ENCODE data around the gene ATF6B. TPM values are rescaled to one million over a fixed set of nuclear protein-coding genes. Genes with fewer than 3 reads are reported as not detected.
A peak's percentile ranks its signal among the peaks of the same experiment; 100 is the strongest.

The ATF6B gene
- 10 to 100 TPM; 54.5 to 60.3 TPM for total RNA-seq
- 67.3 TPM for polyA plus RNA-seq (2013, experiment 1 of 2)
- polyA plus RNA-seq (2013, experiment 2 of 2) = 61.1 TPM
- long read RNA-seq, experiment 1, partial matches to known transcripts = 2 of 11 reads
- long read RNA-seq, experiment 1, other reads (novel, unspliced or antisense) = 4 of 11 reads
- long read RNA-seq, experiment 2, transcript ATF6B-210 (18 exons, 2,620 nt) = major isoform, 6 of 19 reads
- long read RNA-seq, experiment 2, partial matches to known transcripts = 4 of 19 reads
- long read RNA-seq, experiment 2, other reads (novel, unspliced or antisense) = 4 of 19 reads
- long read RNA-seq, experiment 3, transcript ATF6B-216 (8 exons, 1,176 nt) = major isoform, 11 of 28 reads
- long read RNA-seq, experiment 3, partial matches to known transcripts = 11 of 28 reads
- long read RNA-seq, experiment 3, other reads (novel, unspliced or antisense) = 2 of 28 reads
- long read RNA-seq, experiment 4, partial matches to known transcripts = 4 of 18 reads
- long read RNA-seq, experiment 4, other reads (novel, unspliced or antisense) = 4 of 18 reads

DNA sequence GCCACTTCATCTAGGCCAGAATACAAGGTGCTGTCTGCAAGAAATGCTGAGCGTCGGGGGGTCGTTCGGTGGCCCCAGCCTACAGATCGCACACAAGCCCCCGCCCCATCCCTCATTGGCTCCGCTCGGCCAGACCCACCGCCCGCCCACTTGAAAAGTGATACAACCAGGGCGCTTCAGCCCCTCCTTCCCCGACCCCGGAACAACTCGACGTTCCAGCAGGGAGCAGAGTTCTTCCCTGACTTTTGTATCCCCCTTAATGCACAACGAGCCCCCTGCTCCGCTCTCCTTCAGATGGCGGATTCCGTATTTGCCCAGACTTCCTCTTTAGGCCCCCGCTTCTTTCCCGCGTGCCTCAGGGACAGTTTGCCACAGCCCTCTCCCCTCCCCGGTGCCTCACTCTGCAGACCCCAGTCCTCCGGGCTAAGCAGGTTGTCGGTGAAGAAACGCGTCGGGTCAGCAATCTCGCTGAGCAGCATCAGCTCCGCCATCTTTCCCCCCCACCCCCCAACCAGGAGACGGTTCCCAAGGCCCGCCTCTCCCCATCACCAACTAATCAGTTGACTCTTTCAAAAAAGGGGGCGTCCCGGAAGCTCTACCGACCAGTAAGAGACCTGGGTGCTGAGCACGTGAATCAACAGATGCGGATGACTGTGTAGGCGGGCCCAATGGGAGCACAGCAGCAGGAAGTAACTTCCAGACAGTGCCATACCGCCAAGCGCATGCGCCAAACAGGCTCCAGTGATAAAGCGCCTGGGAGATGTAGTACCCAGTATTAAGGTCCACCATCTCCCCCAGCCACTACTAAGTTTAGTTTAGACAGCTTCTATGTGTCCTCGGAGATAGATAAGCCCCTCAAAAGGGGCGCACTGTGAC lies at the start of gene ATF6B:
Gene ATF6B (minus strand): TSS at position 530 of the 876 bp plus-strand sequence. CDS start 39 bp downstream, at position 491.
- Mint-ChIP-seq H3K27ac (peak within 1 kb of the TSS; percentile 99), H3K4me3 (peak within 1 kb of the TSS; percentile 99), H3K27me3 (ENCODE audit: insufficient read depth) (peaks cover 2% of the 10 kb centered on the region), H3K4me1 (peaks cover 21% of the 10 kb centered on the region), H3K36me3 (ENCODE audit: low read depth) (peaks cover 23% of the 10 kb centered on the region), H3K9me3 (no peaks in the 10 kb centered on the region)
- Histone ChIP-seq H3K9me3 (ENCODE audit: control insufficient read depth, low read length) (no peaks in the 10 kb centered on the region), H3K9ac (ENCODE audit: extremely low read depth, low read length, poor library complexity, severe bottlenecking) (peak within 1 kb of the TSS; percentile 87), H3K36me3 (ENCODE audit: control insufficient read depth, insufficient read depth, low read length) (peaks cover 25% of the 10 kb centered on the region), H3K27ac (ENCODE audit: low read depth, low read length) (peak within 1 kb of the TSS; percentile 92), H3K4me3 (ENCODE audit: low read length) (peak within 1 kb of the TSS; percentile 85), H3K27me3 (ENCODE audit: control insufficient read depth, insufficient read depth, low read length, poor library complexity, severe bottlenecking) (no peaks in the 10 kb centered on the region), H3K4me1 (ENCODE audit: control insufficient read depth, insufficient read depth, low read length) (peaks cover 9% of the 10 kb centered on the region)
- 0 to 1% methylated on average over 26 to 44 of the region's 44 CpGs for WGBS, 2 experiments (ENCODE audit: insufficient coverage in 1 of 2, insufficient read length in 1 of 2)
- TF ChIP-seq, protein P1, sequence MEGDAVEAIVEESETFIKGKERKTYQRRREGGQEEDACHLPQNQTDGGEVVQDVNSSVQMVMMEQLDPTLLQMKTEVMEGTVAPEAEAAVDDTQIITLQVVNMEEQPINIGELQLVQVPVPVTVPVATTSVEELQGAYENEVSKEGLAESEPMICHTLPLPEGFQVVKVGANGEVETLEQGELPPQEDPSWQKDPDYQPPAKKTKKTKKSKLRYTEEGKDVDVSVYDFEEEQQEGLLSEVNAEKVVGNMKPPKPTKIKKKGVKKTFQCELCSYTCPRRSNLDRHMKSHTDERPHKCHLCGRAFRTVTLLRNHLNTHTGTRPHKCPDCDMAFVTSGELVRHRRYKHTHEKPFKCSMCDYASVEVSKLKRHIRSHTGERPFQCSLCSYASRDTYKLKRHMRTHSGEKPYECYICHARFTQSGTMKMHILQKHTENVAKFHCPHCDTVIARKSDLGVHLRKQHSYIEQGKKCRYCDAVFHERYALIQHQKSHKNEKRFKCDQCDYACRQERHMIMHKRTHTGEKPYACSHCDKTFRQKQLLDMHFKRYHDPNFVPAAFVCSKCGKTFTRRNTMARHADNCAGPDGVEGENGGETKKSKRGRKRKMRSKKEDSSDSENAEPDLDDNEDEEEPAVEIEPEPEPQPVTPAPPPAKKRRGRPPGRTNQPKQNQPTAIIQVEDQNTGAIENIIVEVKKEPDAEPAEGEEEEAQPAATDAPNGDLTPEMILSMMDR (conservative IDR thresholded peaks at IDR 0.05) = no peak
- peak; percentile 98 for DNase-seq

DNA sequence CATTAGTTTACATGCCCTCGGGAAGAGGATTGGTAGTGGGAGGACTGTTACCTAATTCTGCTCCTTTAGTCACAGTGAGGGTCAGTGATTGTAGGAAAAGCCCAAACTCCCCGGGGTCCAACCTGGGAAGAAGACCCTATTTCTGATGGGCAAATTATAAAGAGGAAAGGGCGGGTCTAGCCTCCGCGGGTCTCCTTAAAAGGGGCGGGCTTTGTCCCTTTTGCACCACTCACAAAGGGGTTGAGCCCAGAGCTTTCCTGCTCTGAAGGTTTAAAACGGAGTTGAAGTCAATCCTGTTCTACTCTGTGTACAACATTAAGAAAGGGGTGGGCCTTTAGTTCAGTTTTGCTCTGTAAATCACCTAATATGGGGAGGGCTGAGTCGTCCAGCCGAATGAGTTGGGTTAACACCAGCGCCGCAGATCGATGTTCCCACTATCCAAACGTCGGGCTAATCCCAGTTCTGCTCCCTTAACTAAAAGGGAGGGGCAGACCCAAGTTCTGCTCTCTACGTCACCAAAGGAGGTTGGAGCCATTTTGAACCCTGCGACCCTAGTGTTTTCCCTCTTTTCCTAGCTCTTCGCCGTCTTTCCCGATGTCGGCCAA lies 49.2 kb upstream of the ATF6B start:
- peak overlapping the region; percentile 98 for H3K27ac ChIP-seq (ENCODE audit: low read depth, low read length)
- no peaks in the 10 kb centered on the region for H3K27me3 ChIP-seq (ENCODE audit: control insufficient read depth, insufficient read depth, low read length, poor library complexity, severe bottlenecking)
- DNase-seq = peak; percentile 82
- peaks cover 47% of the 10 kb centered on the region for H3K4me1 Mint-ChIP-seq
- peaks cover 20% of the 10 kb centered on the region for H3K36me3 ChIP-seq (ENCODE audit: control insufficient read depth, insufficient read depth, low read length)
- H3K27ac Mint-ChIP-seq = peak overlapping the region; percentile 98
- H3K9ac ChIP-seq (ENCODE audit: extremely low read depth, low read length, poor library complexity, severe bottlenecking) = peak overlapping the region; percentile 84
- no peaks in the 10 kb centered on the region for H3K4me1 ChIP-seq (ENCODE audit: control insufficient read depth, insufficient read depth, low read length)
- TF ChIP-seq, protein P1 (conservative IDR thresholded peaks at IDR 0.05) = no peak
- H3K9me3 Mint-ChIP-seq = no peaks in the 10 kb centered on the region
- no peaks in the 10 kb centered on the region for H3K9me3 ChIP-seq (ENCODE audit: control insufficient read depth, low read length)
- H3K36me3 Mint-ChIP-seq (ENCODE audit: low read depth) = peaks cover 26% of the 10 kb centered on the region
- H3K27me3 Mint-ChIP-seq (ENCODE audit: insufficient read depth) = no peaks in the 10 kb centered on the region
- 0 to 1% methylated on average over 15 to 20 of the region's 20 CpGs for WGBS, 2 experiments (ENCODE audit: insufficient coverage in 1 of 2, insufficient read length in 1 of 2)
- H3K4me3 Mint-ChIP-seq = peak overlapping the region; percentile 78
- peak overlapping the region; percentile 97 for H3K4me3 ChIP-seq (ENCODE audit: low read length)
